Measurements from ENCODE around the gene PAAF1. TPM values are rescaled to one million over a fixed set of nuclear protein-coding genes. Genes with fewer than 3 reads are reported as not detected.

PAAF1 gene
- total and polyA plus RNA-seq, 2 experiments from 2014 or later = 13.6 to 18.1 TPM

DNA sequence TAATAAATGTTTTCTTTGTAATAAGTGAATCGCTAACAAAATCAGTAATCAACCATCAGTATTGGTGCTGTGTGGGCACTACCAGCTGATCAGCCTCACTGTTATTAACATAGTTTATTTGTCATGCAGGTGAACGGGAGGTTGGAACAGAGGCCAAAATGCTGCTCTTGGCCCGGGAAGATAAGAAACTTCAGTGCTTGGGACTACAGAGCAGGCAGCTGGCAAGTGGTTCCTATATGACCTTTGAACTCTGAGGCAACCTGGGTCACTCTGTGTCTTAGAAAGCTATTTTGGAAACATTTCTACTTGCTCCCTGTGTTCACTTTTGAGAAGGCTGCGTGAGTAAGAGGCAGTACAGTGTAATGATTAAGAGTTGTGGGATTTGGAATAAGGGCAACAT lies 37.5 kb downstream of the PAAF1 start:
- DNase-seq (ENCODE audit: low spot score) (no peak), ATAC-seq (no peak)
- Histone ChIP-seq H3K79me2 (replicated peaks; ENCODE audit: insufficient read depth) (no peaks in the 10 kb centered on the region), H3K4me1 (ENCODE audit: insufficient read depth) (no peaks in the 10 kb centered on the region), H4K20me1 (replicated peaks; ENCODE audit: insufficient read depth) (no peaks in the 10 kb centered on the region), H3K9me2 (ENCODE audit: insufficient read depth) (no peaks in the 10 kb centered on the region), H2AFZ (no peak overlapping the region), H3K4me3 (no peak overlapping the region), H3K27me3 (ENCODE audit: insufficient read depth) (no peaks in the 10 kb centered on the region), H3K27ac (ENCODE audit: low read depth) (no peak overlapping the region), H3F3A (replicated peaks; ENCODE audit: low read depth) (no peaks in the 10 kb centered on the region), H3K36me3 (ENCODE audit: insufficient read depth) (no peaks in the 10 kb centered on the region), H3K4me2 (no peak overlapping the region)
- Mint-ChIP-seq H3K27ac (no peak overlapping the region), H3K4me1 (no peaks in the 10 kb centered on the region), H3K27me3 (ENCODE audit: insufficient read depth, low read depth, poor library complexity) (no peaks in the 10 kb centered on the region), H3K9me3 (no peaks in the 10 kb centered on the region), H3K4me3 (no peak overlapping the region), H3K36me3 (ENCODE audit: low read depth) (peaks cover 4% of the 10 kb centered on the region; the same call in 2 of the 3 replicates)
- TF ChIP-seq, protein P1, sequence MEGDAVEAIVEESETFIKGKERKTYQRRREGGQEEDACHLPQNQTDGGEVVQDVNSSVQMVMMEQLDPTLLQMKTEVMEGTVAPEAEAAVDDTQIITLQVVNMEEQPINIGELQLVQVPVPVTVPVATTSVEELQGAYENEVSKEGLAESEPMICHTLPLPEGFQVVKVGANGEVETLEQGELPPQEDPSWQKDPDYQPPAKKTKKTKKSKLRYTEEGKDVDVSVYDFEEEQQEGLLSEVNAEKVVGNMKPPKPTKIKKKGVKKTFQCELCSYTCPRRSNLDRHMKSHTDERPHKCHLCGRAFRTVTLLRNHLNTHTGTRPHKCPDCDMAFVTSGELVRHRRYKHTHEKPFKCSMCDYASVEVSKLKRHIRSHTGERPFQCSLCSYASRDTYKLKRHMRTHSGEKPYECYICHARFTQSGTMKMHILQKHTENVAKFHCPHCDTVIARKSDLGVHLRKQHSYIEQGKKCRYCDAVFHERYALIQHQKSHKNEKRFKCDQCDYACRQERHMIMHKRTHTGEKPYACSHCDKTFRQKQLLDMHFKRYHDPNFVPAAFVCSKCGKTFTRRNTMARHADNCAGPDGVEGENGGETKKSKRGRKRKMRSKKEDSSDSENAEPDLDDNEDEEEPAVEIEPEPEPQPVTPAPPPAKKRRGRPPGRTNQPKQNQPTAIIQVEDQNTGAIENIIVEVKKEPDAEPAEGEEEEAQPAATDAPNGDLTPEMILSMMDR (conservative IDR thresholded peaks at IDR 0.05; ENCODE audit: low read depth in 2 of 2) = no peak
- TF ChIP-seq CREB1 (CRISPR knock-in tag; IDR thresholded peaks at IDR 0.05; ENCODE audit: low read depth) (no peak), ZNF331 (CRISPR knock-in tag; IDR thresholded peaks at IDR 0.05; ENCODE audit: low read depth) (no peak), EZH2phosphoT487 (IDR thresholded peaks at IDR 0.05; ENCODE audit: unreplicated experiment) (no peak), POLR2AphosphoS5 (IDR thresholded peaks at IDR 0.05; ENCODE audit: low read depth) (no peak), STAT1 (IDR thresholded peaks at IDR 0.05; ENCODE audit: unreplicated experiment) (no peak), EZH2 (IDR thresholded peaks at IDR 0.05; ENCODE audit: low read depth, unreplicated experiment) (no peak), JUNB (IDR thresholded peaks at IDR 0.05; ENCODE audit: unreplicated experiment) (no peak), ZNF114 (CRISPR knock-in tag; IDR thresholded peaks at IDR 0.05) (no peak), NANOG (IDR thresholded peaks at IDR 0.05; ENCODE audit: borderline replicate concordance) (no peak)
- TF ChIP-seq, protein P2, sequence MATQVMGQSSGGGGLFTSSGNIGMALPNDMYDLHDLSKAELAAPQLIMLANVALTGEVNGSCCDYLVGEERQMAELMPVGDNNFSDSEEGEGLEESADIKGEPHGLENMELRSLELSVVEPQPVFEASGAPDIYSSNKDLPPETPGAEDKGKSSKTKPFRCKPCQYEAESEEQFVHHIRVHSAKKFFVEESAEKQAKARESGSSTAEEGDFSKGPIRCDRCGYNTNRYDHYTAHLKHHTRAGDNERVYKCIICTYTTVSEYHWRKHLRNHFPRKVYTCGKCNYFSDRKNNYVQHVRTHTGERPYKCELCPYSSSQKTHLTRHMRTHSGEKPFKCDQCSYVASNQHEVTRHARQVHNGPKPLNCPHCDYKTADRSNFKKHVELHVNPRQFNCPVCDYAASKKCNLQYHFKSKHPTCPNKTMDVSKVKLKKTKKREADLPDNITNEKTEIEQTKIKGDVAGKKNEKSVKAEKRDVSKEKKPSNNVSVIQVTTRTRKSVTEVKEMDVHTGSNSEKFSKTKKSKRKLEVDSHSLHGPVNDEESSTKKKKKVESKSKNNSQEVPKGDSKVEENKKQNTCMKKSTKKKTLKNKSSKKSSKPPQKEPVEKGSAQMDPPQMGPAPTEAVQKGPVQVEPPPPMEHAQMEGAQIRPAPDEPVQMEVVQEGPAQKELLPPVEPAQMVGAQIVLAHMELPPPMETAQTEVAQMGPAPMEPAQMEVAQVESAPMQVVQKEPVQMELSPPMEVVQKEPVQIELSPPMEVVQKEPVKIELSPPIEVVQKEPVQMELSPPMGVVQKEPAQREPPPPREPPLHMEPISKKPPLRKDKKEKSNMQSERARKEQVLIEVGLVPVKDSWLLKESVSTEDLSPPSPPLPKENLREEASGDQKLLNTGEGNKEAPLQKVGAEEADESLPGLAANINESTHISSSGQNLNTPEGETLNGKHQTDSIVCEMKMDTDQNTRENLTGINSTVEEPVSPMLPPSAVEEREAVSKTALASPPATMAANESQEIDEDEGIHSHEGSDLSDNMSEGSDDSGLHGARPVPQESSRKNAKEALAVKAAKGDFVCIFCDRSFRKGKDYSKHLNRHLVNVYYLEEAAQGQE (IDR thresholded peaks at IDR 0.05; ENCODE audit: unreplicated experiment) = no peak
- TF ChIP-seq, protein P3, sequence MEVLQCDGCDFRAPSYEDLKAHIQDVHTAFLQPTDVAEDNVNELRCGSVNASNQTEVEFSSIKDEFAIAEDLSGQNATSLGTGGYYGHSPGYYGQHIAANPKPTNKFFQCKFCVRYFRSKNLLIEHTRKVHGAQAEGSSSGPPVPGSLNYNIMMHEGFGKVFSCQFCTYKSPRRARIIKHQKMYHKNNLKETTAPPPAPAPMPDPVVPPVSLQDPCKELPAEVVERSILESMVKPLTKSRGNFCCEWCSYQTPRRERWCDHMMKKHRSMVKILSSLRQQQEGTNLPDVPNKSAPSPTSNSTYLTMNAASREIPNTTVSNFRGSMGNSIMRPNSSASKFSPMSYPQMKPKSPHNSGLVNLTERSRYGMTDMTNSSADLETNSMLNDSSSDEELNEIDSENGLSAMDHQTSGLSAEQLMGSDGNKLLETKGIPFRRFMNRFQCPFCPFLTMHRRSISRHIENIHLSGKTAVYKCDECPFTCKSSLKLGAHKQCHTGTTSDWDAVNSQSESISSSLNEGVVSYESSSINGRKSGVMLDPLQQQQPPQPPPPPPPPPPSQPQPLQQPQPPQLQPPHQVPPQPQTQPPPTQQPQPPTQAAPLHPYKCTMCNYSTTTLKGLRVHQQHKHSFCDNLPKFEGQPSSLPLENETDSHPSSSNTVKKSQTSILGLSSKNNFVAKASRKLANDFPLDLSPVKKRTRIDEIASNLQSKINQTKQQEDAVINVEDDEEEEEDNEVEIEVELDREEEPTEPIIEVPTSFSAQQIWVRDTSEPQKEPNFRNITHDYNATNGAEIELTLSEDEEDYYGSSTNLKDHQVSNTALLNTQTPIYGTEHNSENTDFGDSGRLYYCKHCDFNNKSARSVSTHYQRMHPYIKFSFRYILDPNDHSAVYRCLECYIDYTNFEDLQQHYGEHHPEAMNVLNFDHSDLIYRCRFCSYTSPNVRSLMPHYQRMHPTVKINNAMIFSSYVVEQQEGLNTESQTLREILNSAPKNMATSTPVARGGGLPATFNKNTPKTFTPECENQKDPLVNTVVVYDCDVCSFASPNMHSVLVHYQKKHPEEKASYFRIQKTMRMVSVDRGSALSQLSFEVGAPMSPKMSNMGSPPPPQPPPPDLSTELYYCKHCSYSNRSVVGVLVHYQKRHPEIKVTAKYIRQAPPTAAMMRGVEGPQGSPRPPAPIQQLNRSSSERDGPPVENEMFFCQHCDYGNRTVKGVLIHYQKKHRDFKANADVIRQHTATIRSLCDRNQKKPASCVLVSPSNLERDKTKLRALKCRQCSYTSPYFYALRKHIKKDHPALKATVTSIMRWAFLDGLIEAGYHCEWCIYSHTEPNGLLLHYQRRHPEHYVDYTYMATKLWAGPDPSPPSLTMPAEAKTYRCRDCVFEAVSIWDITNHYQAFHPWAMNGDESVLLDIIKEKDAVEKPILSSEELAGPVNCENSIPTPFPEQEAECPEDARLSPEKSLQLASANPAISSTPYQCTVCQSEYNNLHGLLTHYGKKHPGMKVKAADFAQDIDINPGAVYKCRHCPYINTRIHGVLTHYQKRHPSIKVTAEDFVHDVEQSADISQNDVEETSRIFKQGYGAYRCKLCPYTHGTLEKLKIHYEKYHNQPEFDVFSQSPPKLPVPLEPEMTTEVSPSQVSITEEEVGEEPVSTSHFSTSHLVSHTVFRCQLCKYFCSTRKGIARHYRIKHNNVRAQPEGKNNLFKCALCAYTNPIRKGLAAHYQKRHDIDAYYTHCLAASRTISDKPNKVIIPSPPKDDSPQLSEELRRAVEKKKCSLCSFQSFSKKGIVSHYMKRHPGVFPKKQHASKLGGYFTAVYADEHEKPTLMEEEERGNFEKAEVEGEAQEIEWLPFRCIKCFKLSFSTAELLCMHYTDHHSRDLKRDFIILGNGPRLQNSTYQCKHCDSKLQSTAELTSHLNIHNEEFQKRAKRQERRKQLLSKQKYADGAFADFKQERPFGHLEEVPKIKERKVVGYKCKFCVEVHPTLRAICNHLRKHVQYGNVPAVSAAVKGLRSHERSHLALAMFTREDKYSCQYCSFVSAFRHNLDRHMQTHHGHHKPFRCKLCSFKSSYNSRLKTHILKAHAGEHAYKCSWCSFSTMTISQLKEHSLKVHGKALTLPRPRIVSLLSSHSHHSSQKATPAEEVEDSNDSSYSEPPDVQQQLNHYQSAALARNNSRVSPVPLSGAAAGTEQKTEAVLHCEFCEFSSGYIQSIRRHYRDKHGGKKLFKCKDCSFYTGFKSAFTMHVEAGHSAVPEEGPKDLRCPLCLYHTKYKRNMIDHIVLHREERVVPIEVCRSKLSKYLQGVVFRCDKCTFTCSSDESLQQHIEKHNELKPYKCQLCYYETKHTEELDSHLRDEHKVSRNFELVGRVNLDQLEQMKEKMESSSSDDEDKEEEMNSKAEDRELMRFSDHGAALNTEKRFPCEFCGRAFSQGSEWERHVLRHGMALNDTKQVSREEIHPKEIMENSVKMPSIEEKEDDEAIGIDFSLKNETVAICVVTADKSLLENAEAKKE (CRISPR knock-in tag; IDR thresholded peaks at IDR 0.05) = no peak
- TF ChIP-seq, protein P4, sequence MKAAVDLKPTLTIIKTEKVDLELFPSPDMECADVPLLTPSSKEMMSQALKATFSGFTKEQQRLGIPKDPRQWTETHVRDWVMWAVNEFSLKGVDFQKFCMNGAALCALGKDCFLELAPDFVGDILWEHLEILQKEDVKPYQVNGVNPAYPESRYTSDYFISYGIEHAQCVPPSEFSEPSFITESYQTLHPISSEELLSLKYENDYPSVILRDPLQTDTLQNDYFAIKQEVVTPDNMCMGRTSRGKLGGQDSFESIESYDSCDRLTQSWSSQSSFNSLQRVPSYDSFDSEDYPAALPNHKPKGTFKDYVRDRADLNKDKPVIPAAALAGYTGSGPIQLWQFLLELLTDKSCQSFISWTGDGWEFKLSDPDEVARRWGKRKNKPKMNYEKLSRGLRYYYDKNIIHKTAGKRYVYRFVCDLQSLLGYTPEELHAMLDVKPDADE (IDR thresholded peaks at IDR 0.05) = no peak
